Spleen (tissue), 7 donors: ENCODE data around the gene UBN1.

ENCODE experiments used
- POLR2A ChIP-seq, 3 donors: fragments of 450-650 bp; IDR thresholded peaks; one replicate each; pipeline ENCODE4 v1.5.1; 2017; ENCODE audit warnings: antibody characterized with exemption in 3 of 3, mild to moderate bottlenecking in 1 of 3
- TF ChIP-seq, protein P1 (sequence below), 11 experiments: fragments of 200-600 bp in 7 of 11; fragments of 450-650 bp in 4 of 11; sonication (generic) in 4 of 11; IDR thresholded peaks in 8 of 11; conservative IDR thresholded peaks in 3 of 11; 1 replicate in 7 of 11; 2 replicates in 4 of 11; pipeline versions ENCODE4 v1.4.0 to v1.8.0; 2016 to 2021; ENCODE audit warnings: antibody characterized with exemption in 11 of 11, inconsistent platforms in 4 of 11, mild to moderate bottlenecking in 1 of 11
- donor health status: DM: no; HTN: no; CAD: no; lungs with moderate emphysema.
- donor health status: DM: no; HTN: no; CAD: no.
- donor health status: DM: no; HTN: no; CAD: no.

DNA sequence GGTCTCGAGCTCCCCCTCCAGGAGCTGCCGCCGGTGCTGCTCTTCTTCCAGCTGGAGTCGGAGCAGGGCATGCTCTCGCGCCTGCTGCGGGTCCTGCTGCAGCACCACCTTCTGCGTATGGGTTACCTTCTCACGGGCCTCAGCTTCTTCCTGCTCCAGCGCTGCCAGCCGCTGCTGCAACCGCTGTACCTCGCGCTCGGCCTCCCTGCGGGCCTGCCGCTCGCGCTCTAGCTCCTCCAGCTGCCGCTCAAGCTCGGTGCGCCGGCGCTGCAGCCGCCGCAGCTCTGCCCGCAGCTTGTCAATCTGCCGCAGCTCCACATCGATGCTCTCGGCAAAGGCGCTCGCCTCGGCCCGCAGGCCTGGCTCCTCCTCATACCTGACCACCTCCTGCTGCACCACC, 36.9 kb downstream of the UBN1 start:
- TF ChIP-seq POLR2A (IDR thresholded peaks at IDR 0.05) = no peak
- TF ChIP-seq, protein P1, sequence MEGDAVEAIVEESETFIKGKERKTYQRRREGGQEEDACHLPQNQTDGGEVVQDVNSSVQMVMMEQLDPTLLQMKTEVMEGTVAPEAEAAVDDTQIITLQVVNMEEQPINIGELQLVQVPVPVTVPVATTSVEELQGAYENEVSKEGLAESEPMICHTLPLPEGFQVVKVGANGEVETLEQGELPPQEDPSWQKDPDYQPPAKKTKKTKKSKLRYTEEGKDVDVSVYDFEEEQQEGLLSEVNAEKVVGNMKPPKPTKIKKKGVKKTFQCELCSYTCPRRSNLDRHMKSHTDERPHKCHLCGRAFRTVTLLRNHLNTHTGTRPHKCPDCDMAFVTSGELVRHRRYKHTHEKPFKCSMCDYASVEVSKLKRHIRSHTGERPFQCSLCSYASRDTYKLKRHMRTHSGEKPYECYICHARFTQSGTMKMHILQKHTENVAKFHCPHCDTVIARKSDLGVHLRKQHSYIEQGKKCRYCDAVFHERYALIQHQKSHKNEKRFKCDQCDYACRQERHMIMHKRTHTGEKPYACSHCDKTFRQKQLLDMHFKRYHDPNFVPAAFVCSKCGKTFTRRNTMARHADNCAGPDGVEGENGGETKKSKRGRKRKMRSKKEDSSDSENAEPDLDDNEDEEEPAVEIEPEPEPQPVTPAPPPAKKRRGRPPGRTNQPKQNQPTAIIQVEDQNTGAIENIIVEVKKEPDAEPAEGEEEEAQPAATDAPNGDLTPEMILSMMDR (IDR thresholded peaks at IDR 0.05 in 8 of 11, conservative IDR thresholded peaks at IDR 0.05 in 3 of 11) = no peak
